ENCODE data around the gene TEAD1. TPM values are rescaled to one million over a fixed set of nuclear protein-coding genes. Genes with fewer than 3 reads are reported as not detected.

TEAD1 gene
- total RNA-seq, 2 experiments from 2014 or later: 0.11 TPM; not detected in 1

DNA sequence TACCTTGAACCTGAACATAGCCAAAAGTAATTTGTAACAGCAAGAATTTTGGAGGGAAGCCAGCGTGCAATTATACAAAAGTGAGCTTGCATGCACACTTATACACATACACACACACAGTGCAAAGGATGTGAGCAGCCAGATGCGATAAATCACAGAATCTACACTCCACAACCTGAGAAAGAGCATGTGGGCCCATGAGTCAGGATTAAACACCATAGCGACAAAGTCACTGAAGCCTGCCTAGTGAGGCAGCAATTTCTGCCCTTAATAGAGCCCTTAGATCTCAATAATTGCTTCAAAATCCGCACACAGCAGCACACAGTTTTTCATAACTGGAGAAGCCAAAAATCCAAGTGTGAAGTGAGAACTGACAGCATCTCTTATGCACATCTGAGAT is 42.6 kb upstream of the TEAD1 start:
- peaks cover 7% of the 10 kb centered on the region for H3K27me3 Mint-ChIP-seq
- Histone ChIP-seq H3K27me3 (ENCODE audit: control insufficient read depth in 1 of 2, insufficient read depth in 2 of 2, low read length in 2 of 2) (peaks cover 0 to 2% of the 10 kb centered on the region in 2 experiments), H3K36me3 (ENCODE audit: insufficient read depth, low read length) (no peaks in the 10 kb centered on the region), H3K27ac (ENCODE audit: low read depth in 1 of 2, low read length in 2 of 2) (no peak overlapping the region), H3K4me1 (ENCODE audit: insufficient read depth, low read length) (no peaks in the 10 kb centered on the region), H3K4me3 (ENCODE audit: low read length) (no peak overlapping the region), H3K9me3 (ENCODE audit: control insufficient read depth in 1 of 2, insufficient read depth in 1 of 2, low read length in 2 of 2) (peaks cover 0 to 3% of the 10 kb centered on the region in 2 experiments)
- H3K4me1 Mint-ChIP-seq (ENCODE audit: low read depth): no peaks in the 10 kb centered on the region
- no peak overlapping the region for H3K4me3 Mint-ChIP-seq
- ChIA-PET CTCF (no interaction called here), POLR2A (no interaction called here)
- H3K27ac Mint-ChIP-seq: no peak overlapping the region
- no peak for DNase-seq
- H3K9me3 Mint-ChIP-seq: no peaks in the 10 kb centered on the region
- TF ChIP-seq CTCF (IDR thresholded peaks at IDR 0.05): no peak
- H3K36me3 Mint-ChIP-seq (ENCODE audit: low read depth): no peaks in the 10 kb centered on the region
- no peak for ATAC-seq (ENCODE audit: poor library complexity)
- intact Hi-C loops (cut with DNase I, micrococcal nuclease): no loop called here

DNA sequence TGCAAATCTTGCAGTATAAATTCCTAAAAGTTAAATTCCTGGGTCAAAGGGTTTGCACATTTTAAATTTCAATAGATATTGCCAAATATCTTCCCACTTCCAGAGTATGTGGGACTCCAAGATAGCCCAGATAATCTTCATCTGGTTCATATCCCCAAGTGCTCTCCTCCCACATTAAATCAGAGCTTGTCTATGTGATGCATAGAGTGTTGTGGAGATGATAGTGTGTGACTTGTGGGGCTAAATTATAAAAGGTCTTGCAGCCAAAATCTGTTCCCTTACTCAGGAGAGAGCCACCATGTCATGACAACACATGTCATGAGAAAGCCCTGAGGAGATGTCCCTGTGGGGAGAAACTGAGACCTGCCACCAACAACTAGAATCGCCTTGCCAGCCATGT is 39.9 kb upstream of the TEAD1 start:
- H3K36me3 Mint-ChIP-seq (ENCODE audit: low read depth): no peaks in the 10 kb centered on the region
- H3K27ac Mint-ChIP-seq: no peak overlapping the region
- TF ChIP-seq CTCF (IDR thresholded peaks at IDR 0.05): no peak
- intact Hi-C loops (cut with DNase I, micrococcal nuclease): no loop called here
- no peaks in the 10 kb centered on the region for H3K36me3 ChIP-seq (ENCODE audit: insufficient read depth, low read length)
- no peak overlapping the region for H3K27ac ChIP-seq (ENCODE audit: low read depth in 1 of 2, low read length in 2 of 2)
- H3K27me3 ChIP-seq (ENCODE audit: control insufficient read depth in 1 of 2, insufficient read depth in 2 of 2, low read length in 2 of 2): peaks cover 0 to 2% of the 10 kb centered on the region in 2 experiments
- H3K4me3 Mint-ChIP-seq: no peak overlapping the region
- no peaks in the 10 kb centered on the region for H3K4me1 Mint-ChIP-seq (ENCODE audit: low read depth)
- H3K4me1 ChIP-seq (ENCODE audit: insufficient read depth, low read length): no peaks in the 10 kb centered on the region
- POLR2A ChIA-PET: no interaction called here
- no peak for DNase-seq
- H3K27me3 Mint-ChIP-seq: peaks cover 16% of the 10 kb centered on the region
- H3K4me3 ChIP-seq (ENCODE audit: low read length): no peak overlapping the region
- CTCF ChIA-PET: no interaction called here
- no peaks in the 10 kb centered on the region for H3K9me3 ChIP-seq (ENCODE audit: control insufficient read depth in 1 of 2, insufficient read depth in 1 of 2, low read length in 2 of 2)
- H3K9me3 Mint-ChIP-seq: no peaks in the 10 kb centered on the region
- no peak for ATAC-seq (ENCODE audit: poor library complexity)

GRCh38 chr11:12636871-12637410 is 37.3 kb upstream of the TEAD1 start:
- ChIA-PET CTCF (no interaction called here), POLR2A (no interaction called here)
- Mint-ChIP-seq H3K4me1 (ENCODE audit: low read depth) (no peaks in the 10 kb centered on the region), H3K36me3 (ENCODE audit: low read depth) (no peaks in the 10 kb centered on the region), H3K27me3 (peaks cover 11% of the 10 kb centered on the region), H3K4me3 (no peak overlapping the region), H3K9me3 (no peaks in the 10 kb centered on the region), H3K27ac (no peak overlapping the region)
- Histone ChIP-seq H3K36me3 (ENCODE audit: insufficient read depth, low read length) (no peaks in the 10 kb centered on the region), H3K27ac (ENCODE audit: low read depth in 1 of 2, low read length in 2 of 2) (no peak overlapping the region), H3K4me3 (ENCODE audit: low read length) (no peak overlapping the region), H3K9me3 (ENCODE audit: control insufficient read depth in 1 of 2, insufficient read depth in 1 of 2, low read length in 2 of 2) (no peaks in the 10 kb centered on the region), H3K4me1 (ENCODE audit: insufficient read depth, low read length) (no peaks in the 10 kb centered on the region), H3K27me3 (ENCODE audit: control insufficient read depth in 1 of 2, insufficient read depth in 2 of 2, low read length in 2 of 2) (peaks cover 0 to 2% of the 10 kb centered on the region in 2 experiments)
- TF ChIP-seq CTCF (IDR thresholded peaks at IDR 0.05): no peak
- DNase-seq (no peak), ATAC-seq (ENCODE audit: poor library complexity) (no peak)
- intact Hi-C loops (cut with DNase I, micrococcal nuclease): no loop called here
